Endometrium (tissue), 2 donors: ENCODE data around the gene KIRREL1.

Source experiments
- FAIRE-seq: peaks from 2 replicates; lab custom pipeline; 2012; peaks lifted over from hg19 to GRCh38; lab: Jason Lieb, UNC
- donor health status: control.
- donor health status: control.

The KIRREL1 gene

GRCh38 chr1:158146739-158147138, 153.3 kb downstream of the KIRREL1 start:
- no peak for FAIRE-seq

- no peak for FAIRE-seq
These were observed 154.0 kb downstream of the KIRREL1 start for GRCh38 chr1:158147401-158147800.

GRCh38 chr1:158147869-158148268, 154.4 kb downstream of the KIRREL1 start:
- no peak for FAIRE-seq

- no peak for FAIRE-seq
These were observed 155.0 kb downstream of the KIRREL1 start for GRCh38 chr1:158148468-158148867.

GRCh38 chr1:158149175-158149574, 155.7 kb downstream of the KIRREL1 start:
- FAIRE-seq, result no peak
